ENCODE data around the gene TSGA10.

Gene TSGA10

GRCh38 chr2:98959810-98960507 is 194.8 kb downstream of the TSGA10 start:
- TF ChIP-seq, protein P1, sequence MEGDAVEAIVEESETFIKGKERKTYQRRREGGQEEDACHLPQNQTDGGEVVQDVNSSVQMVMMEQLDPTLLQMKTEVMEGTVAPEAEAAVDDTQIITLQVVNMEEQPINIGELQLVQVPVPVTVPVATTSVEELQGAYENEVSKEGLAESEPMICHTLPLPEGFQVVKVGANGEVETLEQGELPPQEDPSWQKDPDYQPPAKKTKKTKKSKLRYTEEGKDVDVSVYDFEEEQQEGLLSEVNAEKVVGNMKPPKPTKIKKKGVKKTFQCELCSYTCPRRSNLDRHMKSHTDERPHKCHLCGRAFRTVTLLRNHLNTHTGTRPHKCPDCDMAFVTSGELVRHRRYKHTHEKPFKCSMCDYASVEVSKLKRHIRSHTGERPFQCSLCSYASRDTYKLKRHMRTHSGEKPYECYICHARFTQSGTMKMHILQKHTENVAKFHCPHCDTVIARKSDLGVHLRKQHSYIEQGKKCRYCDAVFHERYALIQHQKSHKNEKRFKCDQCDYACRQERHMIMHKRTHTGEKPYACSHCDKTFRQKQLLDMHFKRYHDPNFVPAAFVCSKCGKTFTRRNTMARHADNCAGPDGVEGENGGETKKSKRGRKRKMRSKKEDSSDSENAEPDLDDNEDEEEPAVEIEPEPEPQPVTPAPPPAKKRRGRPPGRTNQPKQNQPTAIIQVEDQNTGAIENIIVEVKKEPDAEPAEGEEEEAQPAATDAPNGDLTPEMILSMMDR (IDR thresholded peaks at IDR 0.05; ENCODE audit: extremely low read depth, missing control alignments): no peak
- DNase-seq (ENCODE audit: low spot score): no peak

DNA sequence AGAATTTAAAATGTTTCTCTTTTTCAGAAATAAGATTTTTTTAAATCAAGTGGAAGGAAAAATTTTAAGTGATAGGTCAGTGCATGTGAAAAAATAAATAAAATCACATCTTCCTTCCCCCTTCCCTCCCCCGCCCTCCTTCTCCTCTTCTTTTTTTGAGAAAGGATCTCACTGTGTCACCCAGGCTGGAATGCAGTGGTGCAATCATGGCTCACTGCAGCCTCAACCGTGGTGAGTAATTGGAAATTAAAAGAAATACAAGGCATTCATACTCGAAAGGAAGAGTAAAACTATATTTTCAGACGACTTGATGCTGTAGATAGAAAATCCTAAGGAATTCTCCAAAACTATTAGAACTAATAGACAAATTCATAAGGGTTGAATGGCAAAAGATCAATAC is 201.8 kb downstream of the TSGA10 start:
- TF ChIP-seq, protein P1 (IDR thresholded peaks at IDR 0.05; ENCODE audit: extremely low read depth, missing control alignments): no peak
- DNase-seq (ENCODE audit: low spot score): no peak

GRCh38 chr2:98948956-98949739 is 205.6 kb downstream of the TSGA10 start:
- no peak for DNase-seq (ENCODE audit: low spot score)
- TF ChIP-seq, protein P1 (IDR thresholded peaks at IDR 0.05; ENCODE audit: extremely low read depth, missing control alignments): no peak

DNA sequence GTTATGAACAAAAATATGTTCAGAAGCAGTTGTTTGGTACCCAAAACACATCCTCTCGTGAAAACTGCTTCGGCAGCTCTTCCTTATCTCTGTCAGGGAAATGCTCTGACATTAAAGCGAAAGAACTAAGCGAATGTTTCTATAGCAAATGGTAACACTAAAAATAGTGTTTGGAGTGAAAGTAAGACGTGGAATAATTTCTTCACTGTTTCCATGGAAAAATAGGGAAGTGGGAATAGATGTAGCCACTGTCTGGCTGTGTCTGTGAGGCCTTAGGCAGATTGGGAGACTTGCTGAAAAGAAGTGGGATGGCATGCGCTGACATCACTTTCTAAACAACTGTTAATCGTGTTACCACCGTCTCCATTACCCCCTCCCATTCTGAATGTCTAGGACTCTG is 207.2 kb downstream of the TSGA10 start:
- no peak for DNase-seq (ENCODE audit: low spot score)
- TF ChIP-seq, protein P1 (IDR thresholded peaks at IDR 0.05; ENCODE audit: extremely low read depth, missing control alignments): no peak

All from GM20000 (cell line).